Parathyroid adenoma (tissue), 2 donors: ENCODE measurements around the gene H6PD.

Source experiments
- H2AFZ ChIP-seq: fragments of 300-600 bp; sonication (generic); one replicate; pipeline ENCODE4 v1.7.0; 2017; ENCODE audit warnings: antibody characterized with exemption, mild to moderate bottlenecking
- H3K27ac ChIP-seq: fragments of 300-600 bp; sonication (generic); one replicate; pipeline ENCODE4 v1.7.0; 2017
- H3K27me3 ChIP-seq: fragments of 300-600 bp; sonication (generic); one replicate; pipeline ENCODE4 v1.7.0; 2017; ENCODE audit warnings: low read length; ENCODE audit not compliant: control insufficient read depth, insufficient read depth
- H3K36me3 ChIP-seq: fragments of 300-600 bp; sonication (generic); one replicate; pipeline ENCODE4 v1.7.0; 2017; ENCODE audit warnings: low read length; ENCODE audit not compliant: control insufficient read depth, insufficient read depth
- H3K4me1 ChIP-seq: fragments of 300-600 bp; sonication (generic); one replicate; pipeline ENCODE4 v1.7.0; 2017; ENCODE audit warnings: control low read depth
- H3K4me2 ChIP-seq: fragments of 300-600 bp; sonication (generic); one replicate; pipeline ENCODE4 v1.7.0; 2017; ENCODE audit warnings: low read length
- H3K4me3 ChIP-seq: fragments of 300-600 bp; sonication (generic); one replicate; pipeline ENCODE4 v1.7.0; 2017; ENCODE audit warnings: low read depth, low read length
- H3K79me2 ChIP-seq: fragments of 300-600 bp; sonication (generic); one replicate; pipeline ENCODE4 v1.7.0; 2017; ENCODE audit warnings: control low read depth
- H3K9ac ChIP-seq: fragments of 300-600 bp; sonication (generic); one replicate; pipeline ENCODE4 v1.7.0; 2017; ENCODE audit warnings: mild to moderate bottlenecking
- H3K9me3 ChIP-seq: fragments of 300-600 bp; sonication (generic); one replicate; pipeline ENCODE4 v1.7.0; 2017; ENCODE audit warnings: low read length; ENCODE audit not compliant: control insufficient read depth
- TF ChIP-seq, protein P1 (sequence below): fragments of 300-600 bp; sonication (generic); IDR thresholded peaks from one replicate; pipeline ENCODE4 v1.7.0; 2017; ENCODE audit warnings: antibody characterized with exemption, mild to moderate bottlenecking
- donor health status: primary hyperparathyroidism.

Gene H6PD

GRCh38 chr1:9315411-9316079 lies 81.0 kb downstream of the H6PD start:
- Histone ChIP-seq H3K79me2 (peaks cover 4% of the 10 kb centered on the region), H3K36me3 (no peaks in the 10 kb centered on the region), H3K27me3 (no peaks in the 10 kb centered on the region), H3K27ac (peak overlapping the region; percentile 53), H3K4me2 (peak overlapping the region; percentile 66), H2AFZ (no peak overlapping the region), H3K9ac (no peak overlapping the region), H3K4me1 (peaks cover 8% of the 10 kb centered on the region), H3K4me3 (peak overlapping the region; percentile 41), H3K9me3 (no peaks in the 10 kb centered on the region)
- TF ChIP-seq, protein P1, sequence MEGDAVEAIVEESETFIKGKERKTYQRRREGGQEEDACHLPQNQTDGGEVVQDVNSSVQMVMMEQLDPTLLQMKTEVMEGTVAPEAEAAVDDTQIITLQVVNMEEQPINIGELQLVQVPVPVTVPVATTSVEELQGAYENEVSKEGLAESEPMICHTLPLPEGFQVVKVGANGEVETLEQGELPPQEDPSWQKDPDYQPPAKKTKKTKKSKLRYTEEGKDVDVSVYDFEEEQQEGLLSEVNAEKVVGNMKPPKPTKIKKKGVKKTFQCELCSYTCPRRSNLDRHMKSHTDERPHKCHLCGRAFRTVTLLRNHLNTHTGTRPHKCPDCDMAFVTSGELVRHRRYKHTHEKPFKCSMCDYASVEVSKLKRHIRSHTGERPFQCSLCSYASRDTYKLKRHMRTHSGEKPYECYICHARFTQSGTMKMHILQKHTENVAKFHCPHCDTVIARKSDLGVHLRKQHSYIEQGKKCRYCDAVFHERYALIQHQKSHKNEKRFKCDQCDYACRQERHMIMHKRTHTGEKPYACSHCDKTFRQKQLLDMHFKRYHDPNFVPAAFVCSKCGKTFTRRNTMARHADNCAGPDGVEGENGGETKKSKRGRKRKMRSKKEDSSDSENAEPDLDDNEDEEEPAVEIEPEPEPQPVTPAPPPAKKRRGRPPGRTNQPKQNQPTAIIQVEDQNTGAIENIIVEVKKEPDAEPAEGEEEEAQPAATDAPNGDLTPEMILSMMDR = no peak

- H3K36me3 ChIP-seq = no peaks in the 10 kb centered on the region
- no peaks in the 10 kb centered on the region for H3K9me3 ChIP-seq
- H3K4me3 ChIP-seq = peak overlapping the region; percentile 41
- H3K27ac ChIP-seq = peak overlapping the region; percentile 53
- TF ChIP-seq, protein P1 = no peak
- H2AFZ ChIP-seq = no peak overlapping the region
- H3K4me2 ChIP-seq = peak overlapping the region; percentile 50
- H3K27me3 ChIP-seq = no peaks in the 10 kb centered on the region
- peaks cover 9% of the 10 kb centered on the region for H3K4me1 ChIP-seq
- no peak overlapping the region for H3K9ac ChIP-seq
- peaks cover 4% of the 10 kb centered on the region for H3K79me2 ChIP-seq
Measured at GRCh38 chr1:9316080-9316444, 81.5 kb downstream of the H6PD start.

- Histone ChIP-seq H3K4me3 (no peak overlapping the region), H3K4me2 (no peak overlapping the region), H3K79me2 (peaks cover 4% of the 10 kb centered on the region), H3K9me3 (no peaks in the 10 kb centered on the region), H2AFZ (no peak overlapping the region), H3K9ac (no peak overlapping the region), H3K4me1 (peaks cover 12% of the 10 kb centered on the region), H3K36me3 (no peaks in the 10 kb centered on the region), H3K27ac (no peak overlapping the region), H3K27me3 (no peaks in the 10 kb centered on the region)
- TF ChIP-seq, protein P1 = no peak
Measured at GRCh38 chr1:9316512-9316911, 81.9 kb downstream of the H6PD start.

DNA sequence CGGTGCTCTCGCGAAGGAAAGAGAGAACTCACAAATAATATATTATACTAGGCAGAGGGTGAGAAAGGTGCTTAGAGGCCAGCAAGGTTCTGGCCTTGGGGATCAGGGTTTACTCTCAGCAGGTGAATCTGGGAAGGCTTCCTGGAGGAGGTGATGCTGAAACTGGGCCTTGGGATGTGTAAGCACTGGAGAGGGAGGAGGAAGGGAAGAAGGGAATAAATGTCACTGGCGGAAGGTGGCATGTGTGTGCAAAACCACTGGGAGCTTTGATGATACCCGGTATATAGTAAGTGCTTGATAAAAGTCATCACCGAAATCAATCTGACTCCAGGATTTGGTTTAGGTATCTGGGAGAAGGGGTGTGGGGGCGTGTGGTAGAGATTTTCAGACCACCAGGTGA lies 82.5 kb downstream of the H6PD start:
- Histone ChIP-seq H3K27ac (no peak overlapping the region), H3K4me3 (no peak overlapping the region), H3K27me3 (no peaks in the 10 kb centered on the region), H2AFZ (no peak overlapping the region), H3K79me2 (peaks cover 4% of the 10 kb centered on the region), H3K9ac (no peak overlapping the region), H3K4me2 (no peak overlapping the region), H3K9me3 (no peaks in the 10 kb centered on the region), H3K36me3 (no peaks in the 10 kb centered on the region), H3K4me1 (peaks cover 14% of the 10 kb centered on the region)
- TF ChIP-seq, protein P1 = no peak
